ENCODE data around the gene ADGRL1. TPM values are rescaled to one million over a fixed set of nuclear protein-coding genes. Genes with fewer than 3 reads are reported as not detected.

ADGRL1 gene
- total and polyA plus RNA-seq, 2 of the 8 experiments (the other 6 are each of a cell fraction or from before 2014, with no cell fraction given): 95.6 to 112 TPM

GRCh38 chr19:14187561-14187960 is 18.4 kb downstream of the ADGRL1 start (continued):
- no peak for TF ChIP-seq CHD7 (IDR thresholded peaks at IDR 0.05; ENCODE audit: insufficient replicate concordance, low read length)
- no peak for TF ChIP-seq BRCA1 (IDR thresholded peaks at IDR 0.05; ENCODE audit: low read depth, low read length)
- TF ChIP-seq JUND (IDR thresholded peaks at IDR 0.05; ENCODE audit: low read length): no peak
- TF ChIP-seq POLR2A (IDR thresholded peaks at IDR 0.05; ENCODE audit: control extremely low read depth in 1 of 2, low read depth in 2 of 2, low read length in 2 of 2): no peak
- no peak for TF ChIP-seq RAD21 (IDR thresholded peaks at IDR 0.05 in 1 of 2, conservative IDR thresholded peaks at IDR 0.05 in 1 of 2; ENCODE audit: low read depth in 2 of 2, low read length in 2 of 2)
- TF ChIP-seq TEAD4 (IDR thresholded peaks at IDR 0.05; ENCODE audit: low read depth, low read length): no peak
- TF ChIP-seq RBBP5 (IDR thresholded peaks at IDR 0.05; ENCODE audit: borderline replicate concordance, low read depth, low read length): no peak
- no peak for TF ChIP-seq CHD1 (IDR thresholded peaks at IDR 0.05; ENCODE audit: low read depth, low read length)
- TF ChIP-seq HDAC2 (IDR thresholded peaks at IDR 0.05; ENCODE audit: borderline replicate concordance in 1 of 2, low read depth in 2 of 2, low read length in 2 of 2): no peak
- TF ChIP-seq BACH1 (IDR thresholded peaks at IDR 0.05; ENCODE audit: low read length): no peak
